Ascending aorta (tissue), 2 donors: ENCODE measurements around the gene MRPL16. TPM values are rescaled to one million over a fixed set of nuclear protein-coding genes. Genes with fewer than 3 reads are reported as not detected.

Source experiments
- DNase-seq, 2 donors: peaks; one replicate each; pipeline ENCODE4 v3.0.0-alpha.2; 2019; ENCODE audit warnings: low spot score in 2 of 2
- H3K27ac ChIP-seq, 2 donors: fragments of 200-600 bp; sonication (generic); one replicate each; pipeline ENCODE4 v1.5.1; 2016 to 2017; ENCODE audit warnings: mild to moderate bottlenecking in 1 of 2
- H3K27me3 ChIP-seq: fragments of 200-600 bp; sonication (generic); one replicate; pipeline ENCODE4 v1.5.1; 2017
- H3K36me3 ChIP-seq, 2 donors: fragments of 200-600 bp; sonication (generic); one replicate each; pipeline ENCODE4 v1.5.1; 2016
- H3K4me1 ChIP-seq, 2 donors: fragments of 200-600 bp; sonication (generic); one replicate each; pipeline ENCODE4 v1.5.1; 2016 to 2017; ENCODE audit warnings: mild to moderate bottlenecking in 1 of 2
- H3K4me3 ChIP-seq, 2 donors: fragments of 200-600 bp; sonication (generic); one replicate each; pipeline ENCODE4 v1.5.1; 2016 to 2017; ENCODE audit warnings: mild to moderate bottlenecking in 1 of 2
- H3K9me3 ChIP-seq, 2 donors: fragments of 200-600 bp; sonication (generic); one replicate each; pipeline ENCODE4 v1.5.1; 2016
- intact Hi-C: fragments of 100-400 bp; cut with DNase I; formaldehyde crosslinking; loops from one replicate; pipeline ENCODE4 v1.15.1; 2023
- total RNA-seq: library from RNA; depleted of rRNA; stranded (reverse); fragments of >200 nt; gene quantifications from one replicate; pipeline ENCODE4 v1.1.0, GENCODE V29; 2016
- TF ChIP-seq, protein P1 (sequence below), 3 experiments: fragments of 200-600 bp in 2 of 3; fragments of 450-650 bp in 1 of 3; sonication (generic) in 2 of 3; IDR thresholded peaks; one replicate each; pipeline ENCODE4 v1.5.1; 2016 to 2019; ENCODE audit warnings: antibody characterized with exemption in 3 of 3, mild to moderate bottlenecking in 1 of 3, moderate library complexity in 1 of 3

The MRPL16 gene
- total RNA-seq, 1 donor from 2014 or later = 63.0 TPM

DNA sequence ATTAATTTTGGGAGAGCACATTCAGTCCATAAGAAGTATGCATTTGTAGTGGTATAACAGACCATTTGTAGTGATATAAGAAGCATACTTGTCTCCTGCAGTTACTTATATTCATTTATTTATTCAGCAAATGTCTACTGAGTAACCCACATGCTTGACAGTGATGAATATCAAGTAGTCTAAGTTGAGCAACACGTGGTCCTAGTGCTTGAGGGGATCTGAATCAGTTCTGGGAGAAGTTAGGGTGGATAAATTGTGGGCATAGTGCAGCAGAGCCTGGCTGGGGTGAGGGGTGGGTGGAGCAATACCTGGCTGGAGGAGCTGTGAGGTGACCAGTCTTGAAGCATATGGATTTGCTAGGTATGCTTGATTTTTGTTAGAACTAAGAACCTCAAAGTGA is 31.1 kb downstream of the MRPL16 start:
- intact Hi-C loops = no loop called here
- Histone ChIP-seq H3K9me3 (no peaks in the 10 kb centered on the region), H3K27ac (no peak overlapping the region), H3K4me3 (no peak overlapping the region), H3K36me3 (peaks cover 6 to 15% of the 10 kb centered on the region in 2 donors), H3K27me3 (no peaks in the 10 kb centered on the region), H3K4me1 (peaks cover 4 to 9% of the 10 kb centered on the region in 2 donors)
- no peak for DNase-seq
- TF ChIP-seq, protein P1, sequence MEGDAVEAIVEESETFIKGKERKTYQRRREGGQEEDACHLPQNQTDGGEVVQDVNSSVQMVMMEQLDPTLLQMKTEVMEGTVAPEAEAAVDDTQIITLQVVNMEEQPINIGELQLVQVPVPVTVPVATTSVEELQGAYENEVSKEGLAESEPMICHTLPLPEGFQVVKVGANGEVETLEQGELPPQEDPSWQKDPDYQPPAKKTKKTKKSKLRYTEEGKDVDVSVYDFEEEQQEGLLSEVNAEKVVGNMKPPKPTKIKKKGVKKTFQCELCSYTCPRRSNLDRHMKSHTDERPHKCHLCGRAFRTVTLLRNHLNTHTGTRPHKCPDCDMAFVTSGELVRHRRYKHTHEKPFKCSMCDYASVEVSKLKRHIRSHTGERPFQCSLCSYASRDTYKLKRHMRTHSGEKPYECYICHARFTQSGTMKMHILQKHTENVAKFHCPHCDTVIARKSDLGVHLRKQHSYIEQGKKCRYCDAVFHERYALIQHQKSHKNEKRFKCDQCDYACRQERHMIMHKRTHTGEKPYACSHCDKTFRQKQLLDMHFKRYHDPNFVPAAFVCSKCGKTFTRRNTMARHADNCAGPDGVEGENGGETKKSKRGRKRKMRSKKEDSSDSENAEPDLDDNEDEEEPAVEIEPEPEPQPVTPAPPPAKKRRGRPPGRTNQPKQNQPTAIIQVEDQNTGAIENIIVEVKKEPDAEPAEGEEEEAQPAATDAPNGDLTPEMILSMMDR (IDR thresholded peaks at IDR 0.05) = no peak

DNA sequence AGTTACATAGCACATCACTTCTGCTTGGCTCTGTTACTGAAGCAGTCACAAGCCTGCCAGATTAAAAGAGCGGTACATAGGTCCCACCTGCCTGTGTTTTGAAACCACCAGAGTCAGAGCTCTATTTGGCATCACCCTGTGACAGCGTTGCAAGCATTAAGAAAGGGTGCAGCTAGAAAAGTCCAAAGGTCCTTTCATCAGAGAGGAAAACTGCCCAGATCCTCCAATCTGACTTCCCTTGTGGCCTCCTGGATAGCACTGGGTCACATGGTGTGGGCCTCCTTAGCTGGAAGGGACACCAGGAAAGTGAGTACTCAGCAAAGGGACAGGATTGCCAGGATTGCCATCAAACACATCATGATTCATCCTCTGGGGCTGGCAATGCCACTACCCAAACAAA is 32.5 kb downstream of the MRPL16 start:
- intact Hi-C loops = loop anchor here (1.0 kb wide), 1 partner anchor 24 kb away; no protein-coding TSS in a partner anchor
- Histone ChIP-seq H3K27me3 (no peaks in the 10 kb centered on the region), H3K4me3 (peak overlapping the region in 1 of 2 donors; percentile 15), H3K36me3 (peaks cover 9 to 27% of the 10 kb centered on the region in 2 donors), H3K9me3 (no peaks in the 10 kb centered on the region), H3K27ac (peak overlapping the region; percentile 16 to 60), H3K4me1 (peaks cover 4 to 9% of the 10 kb centered on the region in 2 donors)
- TF ChIP-seq, protein P1 (IDR thresholded peaks at IDR 0.05) = no peak
- peak in 1 of 2 donors; percentile 76 for DNase-seq

DNA sequence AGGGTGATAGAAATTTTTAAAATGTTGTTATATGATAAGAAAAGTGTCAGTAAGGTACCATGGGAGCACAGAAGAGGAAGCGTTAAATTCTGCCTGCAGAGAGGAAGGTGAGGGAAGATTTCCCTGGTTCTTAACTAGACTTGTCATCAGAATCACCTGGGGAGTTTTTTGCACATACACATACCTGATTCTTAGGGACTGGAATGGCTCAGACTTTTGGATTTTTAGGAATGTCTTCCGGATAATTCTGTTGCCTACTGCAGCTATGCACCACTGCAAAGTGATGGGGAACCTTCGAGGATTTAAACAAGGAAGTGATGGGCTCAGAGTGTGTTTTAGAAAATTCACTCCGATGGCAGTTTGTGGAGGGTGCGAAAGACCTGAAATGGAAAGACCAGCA is 33.5 kb downstream of the MRPL16 start:
- no peak for DNase-seq
- Histone ChIP-seq H3K27ac (no peak overlapping the region), H3K4me3 (no peak overlapping the region), H3K9me3 (no peaks in the 10 kb centered on the region), H3K36me3 (peaks cover 9 to 28% of the 10 kb centered on the region in 2 donors), H3K27me3 (no peaks in the 10 kb centered on the region), H3K4me1 (peaks cover 4 to 9% of the 10 kb centered on the region in 2 donors)
- TF ChIP-seq, protein P1 (IDR thresholded peaks at IDR 0.05) = no peak
- intact Hi-C loops = no loop called here

DNA sequence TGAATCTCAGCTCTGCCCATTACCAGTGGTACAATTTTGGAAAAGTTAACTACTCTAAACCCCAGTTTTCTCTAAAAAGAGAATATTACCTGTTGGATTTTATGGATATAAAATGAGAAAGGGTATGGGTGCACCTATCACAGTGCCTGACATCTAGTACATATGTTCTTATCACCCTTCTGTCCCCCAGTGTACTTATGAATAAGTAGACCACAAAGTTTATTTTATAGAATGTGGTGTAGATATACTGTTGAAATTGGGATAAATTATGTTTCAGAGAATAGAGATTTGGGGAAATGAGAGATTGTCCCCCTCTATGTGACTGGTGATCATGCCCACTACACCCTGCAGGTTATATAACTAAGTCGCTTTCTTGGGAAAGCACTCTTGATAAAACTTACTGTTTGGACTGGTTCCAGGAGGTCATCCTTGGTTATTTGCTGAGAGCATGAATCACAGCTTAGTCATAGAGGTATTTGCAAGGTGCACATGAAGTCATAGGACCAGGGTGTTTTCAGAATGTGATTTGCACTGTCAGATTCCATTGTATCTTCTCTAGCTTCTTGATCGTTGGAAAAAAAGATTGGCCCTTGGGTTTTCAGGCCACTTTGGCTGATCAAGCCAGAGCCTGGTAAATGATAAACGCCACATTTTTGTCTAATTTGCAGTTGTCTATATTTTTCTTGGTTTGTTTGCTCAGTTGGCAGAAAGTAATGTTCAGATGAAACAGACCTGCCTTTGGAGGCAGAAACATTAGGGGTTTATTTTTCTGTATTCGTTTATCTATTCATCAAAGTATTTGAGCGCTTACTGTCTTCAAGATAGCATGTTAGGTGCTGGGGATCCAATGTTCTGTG is 34.1 kb downstream of the MRPL16 start:
- Histone ChIP-seq H3K27me3 (no peaks in the 10 kb centered on the region), H3K9me3 (no peaks in the 10 kb centered on the region), H3K36me3 (peaks cover 9 to 28% of the 10 kb centered on the region in 2 donors), H3K27ac (no peak overlapping the region), H3K4me3 (no peak overlapping the region), H3K4me1 (peaks cover 4 to 9% of the 10 kb centered on the region in 2 donors)
- DNase-seq = no peak
- TF ChIP-seq, protein P1 (IDR thresholded peaks at IDR 0.05) = no peak
- intact Hi-C loops = no loop called here

DNA sequence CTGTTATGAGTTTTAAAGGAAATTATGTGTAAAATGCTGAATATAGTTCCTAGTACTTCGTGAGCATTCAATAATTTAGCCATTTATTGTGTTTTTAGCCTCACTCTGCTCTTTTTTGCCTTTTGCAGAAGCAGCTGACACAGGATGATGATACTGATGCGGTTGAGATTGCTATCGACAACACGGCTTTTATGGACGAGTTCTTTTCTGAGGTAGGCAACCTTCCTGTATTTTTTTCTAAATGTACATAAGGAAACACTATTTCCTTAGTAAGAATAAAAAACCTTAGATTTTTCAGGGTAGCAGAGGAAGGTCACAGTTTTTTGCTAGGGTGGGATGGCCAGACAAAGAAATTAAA is 37.5 kb downstream of the MRPL16 start:
- intact Hi-C loops = no loop called here
- peaks cover 0 to 5% of the 10 kb centered on the region in 2 donors for H3K4me1 ChIP-seq
- TF ChIP-seq, protein P1 (IDR thresholded peaks at IDR 0.05) = no peak
- no peaks in the 10 kb centered on the region for H3K27me3 ChIP-seq
- H3K36me3 ChIP-seq = peaks cover 9 to 28% of the 10 kb centered on the region in 2 donors
- no peaks in the 10 kb centered on the region for H3K9me3 ChIP-seq
- no peak overlapping the region for H3K4me3 ChIP-seq
- H3K27ac ChIP-seq = no peak overlapping the region
- DNase-seq = no peak
